H1 (cell line): Measurements from ENCODE around the gene PPP1R15B. TPM values are rescaled to one million over a fixed set of nuclear protein-coding genes. Genes with fewer than 3 reads are reported as not detected.

Source experiments
- CBX5 ChIP-seq: fragments of 300-800, 300-1000 bp; sonication (generic); IDR thresholded peaks from 2 replicates; pipeline ENCODE4 v1.7.1; 2016; ENCODE audit warnings: antibody characterized with exemption, low read length, low read depth
- CTCF ChIP-seq, 3 experiments: IDR thresholded peaks; 1 replicate in 2 of 3; 2 replicates in 1 of 3; pipeline versions ENCODE4 v1.5.1 to v1.6.1; 2011; ENCODE audit warnings: low read length in 3 of 3, mild to moderate bottlenecking in 3 of 3, inconsistent platforms in 2 of 3, low read depth in 1 of 3, moderate library complexity in 1 of 3; ENCODE audit not compliant: insufficient read depth in 1 of 3; ENCODE audit errors: control extremely low read depth in 1 of 3
- polyA plus RNA-seq, 7 experiments: library from polyadenylated mRNA; depleted of rRNA in 3 of 7; stranded (reverse) in 5 of 7; unstranded in 2 of 7; fragments of >200 nt in 5 of 7; fragments of 200-250 nt in 2 of 7; gene quantifications; 1 replicate in 5 of 7; 2 replicates in 1 of 7; 4 replicates in 1 of 7; pipeline versions ENCODE4 v1.2.1 to v1.2.3, GENCODE V29; 2011 to 2013; ENCODE audit warnings: missing spikeins in 2 of 7, mixed read lengths in 2 of 7
- total RNA-seq: library from RNA; stranded (reverse); fragmentation: NEBNext Ultra II Directional; extraction: Animal tissue kit (Norgen Biotek cat#: 25700); gene quantifications from 2 replicates; pipeline ENCODE4 v1.2.1, GENCODE V29; 2021
- TF ChIP-seq, protein P1 (sequence below): IDR thresholded peaks from 2 replicates; pipeline ENCODE4 v1.6.1; 2011; ENCODE audit warnings: low read length, improper control_type of control experiment

The PPP1R15B gene
- total and polyA plus RNA-seq, 2 of the 8 experiments (the other 6 are each of a cell fraction or from before 2014, with no cell fraction given), result 14.4 to 72.2 TPM

DNA sequence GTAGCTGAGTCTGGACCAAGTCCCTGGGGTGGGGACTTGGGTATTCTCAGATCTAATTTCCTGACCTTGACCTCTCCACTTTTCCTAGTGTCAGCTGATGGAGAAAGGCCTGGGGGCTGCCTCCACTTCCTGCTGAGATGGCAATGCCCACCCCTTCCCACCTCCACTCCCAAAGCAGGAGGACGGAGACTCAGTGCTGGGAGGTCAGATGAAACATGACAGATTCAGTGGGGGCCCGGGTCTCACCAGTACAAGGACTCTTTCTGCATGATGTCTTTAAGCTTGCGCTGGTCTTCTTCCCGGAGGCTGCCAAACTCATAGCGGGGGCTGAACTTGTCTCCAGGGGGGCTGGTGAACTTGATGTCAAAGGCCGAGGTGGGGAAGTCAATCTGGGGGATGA, 35.6 kb upstream of the PPP1R15B start (continued):
- TF ChIP-seq CTCF (IDR thresholded peaks at IDR 0.05; ENCODE audit: control extremely low read depth in 1 of 3, insufficient read depth in 1 of 3, low read depth in 1 of 3, low read length in 3 of 3) (no peak), CBX5 (no peak)
- TF ChIP-seq, protein P1, sequence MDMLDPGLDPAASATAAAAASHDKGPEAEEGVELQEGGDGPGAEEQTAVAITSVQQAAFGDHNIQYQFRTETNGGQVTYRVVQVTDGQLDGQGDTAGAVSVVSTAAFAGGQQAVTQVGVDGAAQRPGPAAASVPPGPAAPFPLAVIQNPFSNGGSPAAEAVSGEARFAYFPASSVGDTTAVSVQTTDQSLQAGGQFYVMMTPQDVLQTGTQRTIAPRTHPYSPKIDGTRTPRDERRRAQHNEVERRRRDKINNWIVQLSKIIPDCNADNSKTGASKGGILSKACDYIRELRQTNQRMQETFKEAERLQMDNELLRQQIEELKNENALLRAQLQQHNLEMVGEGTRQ, result no peak
